Epithelial cell of proximal tubule (primary cell): ENCODE data around the gene HCFC1R1. TPM values are rescaled to one million over a fixed set of nuclear protein-coding genes. Genes with fewer than 3 reads are reported as not detected.

Source experiments
- DNase-seq: peaks from one replicate; pipeline ENCODE4 v3.0.0-alpha.2; 2011; ENCODE audit warnings: low read depth
- H3K4me3 ChIP-seq: 2 replicates; pipeline ENCODE4 v1.5.1; 2011; ENCODE audit warnings: low read depth, mild to moderate bottlenecking, low read length
- CTCF ChIP-seq: conservative IDR thresholded peaks from 2 replicates; pipeline ENCODE4 v1.5.1; 2012; ENCODE audit warnings: low read depth, mild to moderate bottlenecking, low read length
- total RNA-seq: library from RNA; depleted of rRNA; stranded (reverse); fragments of >200 nt; gene quantifications from 2 replicates; pipeline ENCODE4 v1.2.3, GENCODE V29; 2015

HCFC1R1 gene
- total RNA-seq, 1 donor from 2014 or later, result 39.0 TPM

- no peak for TF ChIP-seq CTCF
- H3K4me3 ChIP-seq, result no peak overlapping the region
- DNase-seq, result no peak
Observed at GRCh38 chr16:3013491-3013951, 10.2 kb downstream of the HCFC1R1 start.

- H3K4me3 ChIP-seq, result no peak within 1 kb of the TSS
- DNase-seq, result no peak
- no peak for TF ChIP-seq CTCF
Observed at GRCh38 chr16:3012828-3013420, 10.8 kb downstream of the HCFC1R1 start, which contains the start of gene CLDN9. TSS of gene CLDN9 (plus strand) at chr16:3012923. CDS start at chr16:3013363, 440 bp downstream.

GRCh38 chr16:3012246-3012645 is 11.5 kb downstream of the HCFC1R1 start:
- TF ChIP-seq CTCF, result no peak
- H3K4me3 ChIP-seq, result no peak overlapping the region

GRCh38 chr16:3010510-3010909 is 13.2 kb downstream of the HCFC1R1 start:
- no peak for DNase-seq
- H3K4me3 ChIP-seq, result no peak overlapping the region
- TF ChIP-seq CTCF, result no peak

More at GRCh38 chr16:3012246-3012645, 11.5 kb downstream of the HCFC1R1 start:
- no peak for DNase-seq

GRCh38 chr16:3009568-3010390 is 14.0 kb downstream of the HCFC1R1 start:
- H3K4me3 ChIP-seq, result no peak overlapping the region
- TF ChIP-seq CTCF, result no peak
- no peak for DNase-seq

- no peak overlapping the region for H3K4me3 ChIP-seq
- no peak for TF ChIP-seq CTCF
- DNase-seq, result no peak
Observed at GRCh38 chr16:3008690-3009037, 15.1 kb downstream of the HCFC1R1 start.
